ENCODE results near the gene TIMM17A.

DNA sequence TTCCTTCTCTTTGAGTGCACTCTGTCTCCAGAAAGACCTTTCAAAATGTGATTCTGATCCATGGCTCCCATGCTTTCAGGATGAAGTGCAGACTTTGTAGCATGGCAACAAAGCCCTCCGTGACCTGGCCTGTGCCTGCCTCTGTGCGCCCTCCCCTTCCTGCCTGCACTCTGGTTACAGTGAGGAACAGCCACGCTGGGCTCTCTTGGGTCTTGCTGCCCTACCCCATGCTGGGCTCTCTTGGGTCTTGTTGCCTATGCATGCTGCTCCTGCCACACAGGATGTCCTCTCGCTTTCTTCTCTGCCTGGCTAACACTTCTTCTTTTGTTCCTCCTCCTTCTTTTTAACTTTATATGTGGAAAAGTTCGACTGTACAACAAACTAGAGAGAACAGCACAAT is 37.0 kb upstream of the TIMM17A start:
- TF ChIP-seq POU2F2 (IDR thresholded peaks at IDR 0.05; ENCODE audit: low read depth, low read length), result no peak
- no peak for TF ChIP-seq POLR2A (IDR thresholded peaks at IDR 0.05; ENCODE audit: low read depth, low read length)
- TF ChIP-seq SPI1 (IDR thresholded peaks at IDR 0.05; ENCODE audit: low read depth, low read length), result no peak
- TF ChIP-seq POLR2AphosphoS5 (IDR thresholded peaks at IDR 0.05; ENCODE audit: low read depth, low read length), result no peak
- no peak for TF ChIP-seq TAF1 (IDR thresholded peaks at IDR 0.05; ENCODE audit: low read depth, low read length)
- no peak for TF ChIP-seq PAX5 (IDR thresholded peaks at IDR 0.05; ENCODE audit: insufficient read depth, low read length, severe bottlenecking)

Measured in GM12891 (cell line).